Dermis blood vessel endothelial cell (primary cell): Measurements from ENCODE around the gene TGFA. TPM values are rescaled to one million over a fixed set of nuclear protein-coding genes. Genes with fewer than 3 reads are reported as not detected.

Experiments used
- DNase-seq: peaks from one replicate; pipeline ENCODE4 v3.0.0; 2010
- total RNA-seq: library from RNA; depleted of rRNA; stranded (reverse); fragments of >200 nt; gene quantifications from 2 replicates; pipeline ENCODE4 v1.2.3, GENCODE V29; 2014

The TGFA gene
- total RNA-seq, 1 donor from 2014 or later, result 22.6 TPM

GRCh38 chr2:70552501-70553333, 909 bp downstream of the TGFA start:
- DNase-seq, result no peak

- DNase-seq, result no peak
These were observed 2.5 kb downstream of the TGFA start for GRCh38 chr2:70551167-70551566.

GRCh38 chr2:70549962-70550361, 3.7 kb downstream of the TGFA start:
- DNase-seq, result no peak

- no peak for DNase-seq
These were observed 4.4 kb downstream of the TGFA start for GRCh38 chr2:70549064-70549710.

- DNase-seq, result no peak
These were observed 5.4 kb downstream of the TGFA start for GRCh38 chr2:70548233-70548632.

- no peak for DNase-seq
These were observed 6.7 kb downstream of the TGFA start for GRCh38 chr2:70546885-70547284.

GRCh38 chr2:70546376-70546775, 7.2 kb downstream of the TGFA start:
- DNase-seq, result no peak

- no peak for DNase-seq
These were observed 12.1 kb downstream of the TGFA start for GRCh38 chr2:70541481-70542020.

DNA sequence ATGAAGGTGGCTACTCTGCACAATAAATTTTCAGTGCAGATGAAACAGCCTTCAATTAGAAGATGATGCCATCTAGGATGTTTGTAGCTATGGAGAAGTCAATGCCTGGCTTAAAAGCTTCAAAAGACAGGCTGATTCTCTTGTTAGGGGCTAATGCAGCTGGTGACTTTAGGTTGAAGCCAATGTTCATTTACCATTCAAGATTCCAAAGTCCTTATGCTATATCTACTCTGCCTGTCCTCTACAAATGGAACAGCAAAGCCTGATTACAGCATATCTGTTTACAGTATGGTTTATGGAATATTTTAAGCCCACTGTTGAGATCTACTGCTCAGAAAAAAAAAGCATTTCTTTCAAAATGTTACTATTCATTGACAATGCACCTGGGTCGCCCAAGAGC, 15.8 kb downstream of the TGFA start:
- no peak for DNase-seq

DNA sequence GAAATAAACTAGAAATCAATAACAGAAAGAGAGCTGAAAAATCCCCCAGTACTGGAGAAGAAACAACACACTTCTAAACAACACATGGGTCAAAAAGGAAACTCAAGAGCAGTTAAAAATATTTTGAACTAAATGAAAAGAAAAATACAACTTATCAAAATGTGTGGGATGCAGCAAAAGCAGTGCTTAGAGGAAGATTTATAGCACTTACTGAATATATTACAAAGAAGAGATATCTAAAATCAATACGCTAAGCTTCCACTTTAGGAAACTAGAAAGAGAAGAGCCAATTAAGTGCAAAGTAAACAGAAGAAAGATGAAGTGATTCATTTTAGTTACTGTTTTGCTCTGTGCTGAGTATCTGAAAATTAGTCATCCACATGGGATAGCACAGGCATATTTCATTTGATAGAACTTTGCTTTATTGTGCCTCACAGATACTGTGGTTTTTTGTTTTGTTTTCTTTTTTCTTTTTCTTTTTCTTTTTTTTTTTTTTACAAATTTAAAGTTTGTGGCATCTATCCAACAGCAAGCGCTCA, 17.0 kb downstream of the TGFA start:
- no peak for DNase-seq

GRCh38 chr2:70535573-70535972, 18.1 kb downstream of the TGFA start:
- DNase-seq, result no peak

DNA sequence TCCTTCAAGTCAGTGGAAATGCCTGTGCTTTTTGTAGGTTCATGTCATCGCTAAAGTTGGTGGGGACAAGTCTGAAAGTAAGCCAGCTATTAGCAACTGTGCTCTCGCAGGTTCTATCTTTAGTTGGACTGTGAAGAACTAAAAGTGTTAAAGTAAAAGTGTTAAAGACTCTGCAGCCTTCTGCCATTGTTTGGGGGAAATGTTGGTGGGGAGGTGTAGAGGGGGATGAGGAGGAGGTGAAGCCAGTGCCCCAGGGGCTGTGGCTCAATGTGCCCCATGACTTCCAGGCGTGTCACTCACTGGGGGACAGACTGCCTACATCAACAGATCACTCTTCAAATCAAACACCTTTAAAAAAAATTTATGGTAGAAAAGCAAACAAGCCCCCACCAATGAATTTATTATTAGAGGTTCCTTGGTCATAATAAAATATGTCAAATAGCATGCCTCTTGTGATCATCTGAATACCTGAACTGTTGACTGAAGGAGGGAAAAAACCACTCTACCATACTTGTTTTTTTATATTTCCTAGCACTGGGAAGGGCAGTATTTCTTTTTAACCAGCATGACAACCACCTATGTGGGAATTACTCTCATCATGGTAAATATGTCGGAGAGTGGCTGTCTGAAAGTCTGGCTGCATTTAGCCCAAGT, 19.3 kb downstream of the TGFA start:
- no peak for DNase-seq

DNA sequence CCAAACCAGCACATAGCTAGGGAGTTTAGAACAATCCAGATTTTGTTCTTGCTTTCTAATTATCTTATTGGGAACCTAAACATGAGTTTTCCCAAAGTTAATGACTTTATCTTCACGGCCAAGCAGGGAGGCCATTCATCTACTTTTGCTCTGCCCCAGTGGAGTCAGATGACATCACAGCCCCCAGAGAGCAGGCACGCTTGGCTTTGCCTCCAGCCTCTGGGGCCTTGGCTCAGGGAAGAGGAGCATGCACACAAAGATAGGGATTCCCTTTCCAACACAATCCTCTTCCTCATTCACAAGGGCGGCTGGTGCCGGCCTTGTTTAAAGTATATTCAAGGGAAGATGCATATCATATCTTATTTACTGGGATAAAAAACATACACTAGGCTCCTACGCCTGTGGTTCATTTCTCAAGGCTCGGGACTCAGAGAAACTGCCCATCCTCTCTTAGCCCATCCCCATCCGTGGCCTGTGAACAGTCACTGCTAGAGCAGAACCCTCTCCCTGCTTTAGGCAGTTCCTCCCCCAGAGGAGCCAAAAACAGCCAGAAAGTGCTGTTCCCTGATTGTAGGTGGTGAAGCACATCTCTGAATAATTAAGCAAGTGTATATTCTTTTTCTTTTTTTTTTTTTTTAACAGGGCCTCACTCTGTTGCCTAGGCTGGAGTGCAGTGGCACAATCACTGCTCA, 21.2 kb downstream of the TGFA start:
- DNase-seq, result no peak

GRCh38 chr2:70531419-70532086, 22.1 kb downstream of the TGFA start:
- no peak for DNase-seq

GRCh38 chr2:70529610-70530009, 24.0 kb downstream of the TGFA start:
- DNase-seq, result no peak

GRCh38 chr2:70528929-70529328, 24.7 kb downstream of the TGFA start:
- DNase-seq, result no peak

DNA sequence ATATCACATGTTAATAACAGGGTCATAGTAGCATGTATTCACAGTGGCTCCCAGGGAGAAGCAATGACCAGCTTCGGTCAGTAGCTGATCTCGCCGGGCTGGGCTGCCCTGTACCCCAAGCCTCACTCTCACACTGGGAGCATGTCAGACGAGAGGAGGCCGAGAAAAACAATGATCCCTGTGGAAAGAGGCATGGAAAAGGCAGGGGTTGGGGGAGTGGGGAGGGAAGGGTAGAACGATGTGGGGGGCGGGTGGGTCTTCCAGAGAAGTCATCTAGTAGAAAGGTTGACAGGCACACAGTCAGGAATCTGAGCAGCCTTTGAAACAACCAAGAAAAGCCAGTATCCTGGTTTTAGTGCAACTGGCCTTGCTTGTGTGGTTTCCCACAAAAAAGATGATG, 25.4 kb downstream of the TGFA start:
- DNase-seq, result no peak

DNA sequence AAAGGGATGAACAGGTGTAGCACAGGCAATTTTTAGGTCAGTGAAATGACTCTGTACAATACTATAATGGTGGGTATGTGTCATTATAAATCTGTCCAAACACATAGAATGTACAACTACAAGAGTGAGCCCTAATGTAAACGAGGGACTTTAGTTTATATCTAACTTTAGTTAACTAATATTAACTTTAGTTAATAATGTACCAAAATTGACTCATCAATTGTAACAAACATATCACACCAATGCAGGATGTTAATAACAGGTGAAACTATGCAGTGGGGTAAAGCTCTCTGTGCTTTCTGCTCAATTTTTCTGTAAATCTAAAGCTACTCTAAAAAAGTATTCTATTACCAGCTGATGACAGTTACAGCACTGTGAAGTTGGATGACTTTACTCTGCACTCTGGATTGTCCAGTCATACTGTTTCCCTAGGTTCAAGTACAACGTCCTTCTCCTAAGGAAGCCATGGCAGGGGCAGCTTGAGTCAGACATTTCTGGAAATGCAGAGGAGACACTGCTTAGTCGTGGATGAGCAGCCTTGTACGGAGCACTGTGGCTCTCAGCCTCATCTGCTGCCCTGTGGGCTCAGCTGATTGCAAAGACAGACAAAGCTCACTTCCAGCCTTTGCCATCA, 26.1 kb downstream of the TGFA start:
- no peak for DNase-seq

DNA sequence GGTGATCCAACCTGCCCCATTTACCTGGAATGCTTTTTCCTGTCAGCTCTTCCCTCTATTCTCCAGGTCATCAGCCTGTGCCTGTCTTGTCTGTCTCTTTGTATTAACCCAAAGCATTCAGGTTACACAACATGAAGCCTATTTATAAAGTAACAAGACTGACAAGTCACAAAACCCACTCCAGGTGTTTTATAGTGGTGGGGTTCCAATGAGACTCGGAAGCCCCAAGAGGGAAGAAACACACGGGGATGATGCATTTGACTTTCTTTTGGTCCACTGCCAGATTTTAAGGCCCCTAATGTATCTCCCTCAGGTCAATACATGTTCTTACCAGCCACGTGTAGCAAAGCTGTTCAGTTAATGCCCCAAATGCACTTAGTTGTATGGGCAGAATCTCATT, 27.5 kb downstream of the TGFA start:
- DNase-seq, result no peak

DNA sequence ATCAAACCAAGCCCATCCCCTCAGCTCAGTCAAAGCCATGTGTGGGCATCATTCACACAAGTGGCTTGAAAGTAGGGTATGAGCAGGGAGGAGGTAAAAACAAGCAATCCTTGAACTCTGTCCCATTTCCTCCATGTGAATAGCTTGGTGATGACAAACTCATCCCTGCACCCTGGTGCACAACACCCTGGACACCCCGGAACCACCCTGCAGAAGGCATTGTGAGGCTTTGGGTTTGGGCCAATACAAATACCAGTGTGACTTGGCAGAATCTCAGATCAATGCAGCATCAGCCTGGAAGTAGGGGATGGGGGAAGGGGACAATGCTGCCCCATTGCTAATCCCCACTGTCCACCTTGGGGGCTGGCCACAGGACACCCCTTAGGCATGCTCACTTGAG, 28.6 kb downstream of the TGFA start:
- DNase-seq, result no peak
